GM21825 (cell line): Measurements from ENCODE around the gene PHGDH.
"Not testable (repeated sequence)": the region's sequence is repeated elsewhere in the genome, so short reads cannot be mapped to it uniquely, and the experiment has no call there.

ENCODE experiments used
- ATAC-seq: cut with Tn5 transposase; IDR thresholded peaks from one replicate; pipeline ENCODE4 v1.9.1; 2021; ENCODE audit warnings: mild to moderate bottlenecking, moderate library complexity; ENCODE audit not compliant: unreplicated experiment

The PHGDH gene

GRCh38 chr1:119697598-119697997, 14.1 kb upstream of the PHGDH start:
- ATAC-seq, result no peak

- no peak for ATAC-seq
These were observed 11.4 kb upstream of the PHGDH start for GRCh38 chr1:119700326-119700725.

- ATAC-seq, result no peak
These were observed 10.1 kb upstream of the PHGDH start for GRCh38 chr1:119701659-119702058.

GRCh38 chr1:119702384-119702783, 9.3 kb upstream of the PHGDH start:
- no peak for ATAC-seq

- no peak for ATAC-seq
These were observed 7.9 kb upstream of the PHGDH start for GRCh38 chr1:119703666-119704450.

GRCh38 chr1:119706599-119706998, 5.1 kb upstream of the PHGDH start:
- not testable (repeated sequence) for ATAC-seq

GRCh38 chr1:119711356-119711803, 354 bp upstream of the PHGDH start:
- ATAC-seq, result not testable (repeated sequence)

GRCh38 chr1:119712342-119713038, 756 bp downstream of the PHGDH start:
- ATAC-seq, result no peak

- no peak for ATAC-seq
These were observed 1.5 kb downstream of the PHGDH start for GRCh38 chr1:119713039-119713748.

GRCh38 chr1:119713749-119714456, 2.2 kb downstream of the PHGDH start:
- ATAC-seq, result no peak

GRCh38 chr1:119714583-119714982, 2.8 kb downstream of the PHGDH start:
- no peak for ATAC-seq

GRCh38 chr1:119715542-119715941, 3.8 kb downstream of the PHGDH start:
- ATAC-seq, result no peak

GRCh38 chr1:119718409-119718808, 6.7 kb downstream of the PHGDH start:
- no peak for ATAC-seq

GRCh38 chr1:119718972-119719371, 7.2 kb downstream of the PHGDH start:
- ATAC-seq, result no peak

GRCh38 chr1:119720866-119721440, 9.2 kb downstream of the PHGDH start:
- no peak for ATAC-seq

GRCh38 chr1:119721896-119722295, 10.2 kb downstream of the PHGDH start:
- no peak for ATAC-seq

GRCh38 chr1:119724611-119725218, 13.0 kb downstream of the PHGDH start:
- ATAC-seq, result no peak

GRCh38 chr1:119725626-119726025, 13.9 kb downstream of the PHGDH start:
- ATAC-seq, result no peak

GRCh38 chr1:119727991-119728390, 16.3 kb downstream of the PHGDH start:
- ATAC-seq, result no peak

- ATAC-seq, result no peak
These were observed 17.3 kb downstream of the PHGDH start for GRCh38 chr1:119729044-119729443.
